SK-MEL-5 (cell line): ENCODE results near the gene COPS9. TPM values are rescaled to one million over a fixed set of nuclear protein-coding genes. Genes with fewer than 3 reads are reported as not detected.

Experiments used
- DNase-seq: peaks from one replicate; pipeline ENCODE4 v3.0.0-alpha.2; 2016; ENCODE audit warnings: low read depth, low spot score
- in situ Hi-C: cut with HindIII; loops from 2 replicates; pipeline ENCODE4 v1.10.0; 2016; ENCODE audit warnings: low sequenced_read_pairs, high pct_unique_total_duplicates, low pct_unique_long_range_greater_than_20kb
- total RNA-seq: library from RNA; depleted of rRNA; stranded (reverse); fragments of >200 nt; shearing (Covaris generic); gene quantifications from 2 replicates; pipeline ENCODE4 v1.2.3, GENCODE V29; 2014

The COPS9 gene
- total RNA-seq, 1 experiment from 2014 or later = 131 TPM

- in situ Hi-C loops = no loop called here
- no peak for DNase-seq
Observed at GRCh38 chr2:240141736-240142135, 5.6 kb upstream of the COPS9 start.

- DNase-seq = no peak
- in situ Hi-C loops = no loop called here
Observed at GRCh38 chr2:240140920-240141319, 4.8 kb upstream of the COPS9 start.

- DNase-seq = no peak
- in situ Hi-C loops = no loop called here
Observed at GRCh38 chr2:240140511-240140910, 4.4 kb upstream of the COPS9 start, which contains the start of gene OTOS. TSS of gene OTOS (minus strand) at chr2:240140658. CDS start at chr2:240140326, 332 bp downstream.

GRCh38 chr2:240139666-240140393 lies 3.7 kb upstream of the COPS9 start:
- in situ Hi-C loops = no loop called here
- DNase-seq = no peak

GRCh38 chr2:240139011-240139441 lies 2.9 kb upstream of the COPS9 start:
- DNase-seq = no peak
- in situ Hi-C loops = no loop called here

- in situ Hi-C loops = no loop called here
- no peak for DNase-seq
Observed at GRCh38 chr2:240138254-240138984, 2.3 kb upstream of the COPS9 start.

- DNase-seq = no peak
- in situ Hi-C loops = no loop called here
Observed at GRCh38 chr2:240137596-240138253, 1.6 kb upstream of the COPS9 start.

- no peak for DNase-seq
Observed at GRCh38 chr2:240136671-240137292, 677 bp upstream of the COPS9 start.

GRCh38 chr2:240135706-240136012 lies 446 bp downstream of the COPS9 start:
- in situ Hi-C loops = no loop called here

More at GRCh38 chr2:240136671-240137292, 677 bp upstream of the COPS9 start:
- in situ Hi-C loops = no loop called here

GRCh38 chr2:240134956-240135520 lies 1.1 kb downstream of the COPS9 start:
- no peak for DNase-seq
- in situ Hi-C loops = no loop called here

More at GRCh38 chr2:240135706-240136012, 446 bp downstream of the COPS9 start:
- DNase-seq = no peak

- no peak for DNase-seq
- in situ Hi-C loops = no loop called here
Observed at GRCh38 chr2:240134466-240134865, 1.6 kb downstream of the COPS9 start.

GRCh38 chr2:240133401-240133800 lies 2.7 kb downstream of the COPS9 start:
- in situ Hi-C loops = no loop called here
- DNase-seq = no peak

- in situ Hi-C loops = no loop called here
- DNase-seq = no peak
Observed at GRCh38 chr2:240132651-240132980, 3.5 kb downstream of the COPS9 start.

- in situ Hi-C loops = no loop called here
- DNase-seq = peak; percentile 73
Observed at GRCh38 chr2:240131941-240132650, 4.0 kb downstream of the COPS9 start.

GRCh38 chr2:240131296-240131695 lies 4.8 kb downstream of the COPS9 start:
- no peak for DNase-seq
- in situ Hi-C loops = no loop called here

- no peak for DNase-seq
- in situ Hi-C loops = no loop called here
Observed at GRCh38 chr2:240130393-240131195, 5.5 kb downstream of the COPS9 start.
